ENCODE data around the gene ZSCAN31. TPM values are rescaled to one million over a fixed set of nuclear protein-coding genes. Genes with fewer than 3 reads are reported as not detected.

ZSCAN31 gene
- total and polyA plus RNA-seq, 9 of the 15 experiments (the other 6 are each of a cell fraction or from before 2014, with no cell fraction given), result 3.9 to 12.1 (median 7.0) TPM

DNA sequence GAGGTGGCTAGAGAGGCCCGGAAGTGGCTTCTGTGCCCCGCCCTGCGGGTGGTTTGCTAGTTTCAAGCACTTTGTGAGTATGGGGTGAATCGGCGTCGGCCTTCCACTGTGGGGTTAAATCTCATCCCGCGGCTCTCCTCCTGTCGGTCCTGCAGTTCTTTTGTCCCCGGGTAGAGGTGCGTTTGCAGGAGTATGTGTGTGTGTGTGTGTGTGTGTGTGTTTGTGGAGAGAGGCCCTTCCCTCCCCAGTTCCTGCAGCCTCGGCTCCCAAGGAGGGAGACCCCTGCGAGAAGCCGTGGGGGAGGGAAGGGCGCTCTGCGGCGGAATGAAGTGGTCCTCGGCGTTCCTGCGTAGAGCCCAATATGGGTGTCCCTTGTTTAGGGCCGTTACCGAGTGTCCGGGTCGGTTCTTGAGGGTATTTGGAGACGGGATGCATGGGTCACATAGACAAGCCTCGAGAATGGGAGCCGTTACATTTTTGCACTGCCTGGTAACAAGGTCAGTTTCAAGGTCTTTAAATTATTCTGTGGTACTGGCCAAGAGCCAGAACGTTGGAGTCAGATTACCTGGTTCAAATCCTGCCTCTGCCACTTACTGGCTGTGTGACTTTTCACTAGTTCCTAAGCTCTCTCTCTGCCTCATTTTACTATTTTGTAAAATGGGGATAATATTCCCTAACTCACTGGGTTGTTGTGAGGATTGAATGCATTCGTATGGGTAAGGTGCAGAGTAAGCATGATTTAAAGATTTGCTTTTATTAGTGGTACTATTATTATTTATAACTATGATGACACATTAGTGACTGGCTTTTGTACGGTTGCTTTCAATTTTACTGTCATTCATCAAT is 14.2 kb upstream of the ZSCAN31 start, which contains the start of gene ZKSCAN3 (continued):
- TF ChIP-seq, protein P1, sequence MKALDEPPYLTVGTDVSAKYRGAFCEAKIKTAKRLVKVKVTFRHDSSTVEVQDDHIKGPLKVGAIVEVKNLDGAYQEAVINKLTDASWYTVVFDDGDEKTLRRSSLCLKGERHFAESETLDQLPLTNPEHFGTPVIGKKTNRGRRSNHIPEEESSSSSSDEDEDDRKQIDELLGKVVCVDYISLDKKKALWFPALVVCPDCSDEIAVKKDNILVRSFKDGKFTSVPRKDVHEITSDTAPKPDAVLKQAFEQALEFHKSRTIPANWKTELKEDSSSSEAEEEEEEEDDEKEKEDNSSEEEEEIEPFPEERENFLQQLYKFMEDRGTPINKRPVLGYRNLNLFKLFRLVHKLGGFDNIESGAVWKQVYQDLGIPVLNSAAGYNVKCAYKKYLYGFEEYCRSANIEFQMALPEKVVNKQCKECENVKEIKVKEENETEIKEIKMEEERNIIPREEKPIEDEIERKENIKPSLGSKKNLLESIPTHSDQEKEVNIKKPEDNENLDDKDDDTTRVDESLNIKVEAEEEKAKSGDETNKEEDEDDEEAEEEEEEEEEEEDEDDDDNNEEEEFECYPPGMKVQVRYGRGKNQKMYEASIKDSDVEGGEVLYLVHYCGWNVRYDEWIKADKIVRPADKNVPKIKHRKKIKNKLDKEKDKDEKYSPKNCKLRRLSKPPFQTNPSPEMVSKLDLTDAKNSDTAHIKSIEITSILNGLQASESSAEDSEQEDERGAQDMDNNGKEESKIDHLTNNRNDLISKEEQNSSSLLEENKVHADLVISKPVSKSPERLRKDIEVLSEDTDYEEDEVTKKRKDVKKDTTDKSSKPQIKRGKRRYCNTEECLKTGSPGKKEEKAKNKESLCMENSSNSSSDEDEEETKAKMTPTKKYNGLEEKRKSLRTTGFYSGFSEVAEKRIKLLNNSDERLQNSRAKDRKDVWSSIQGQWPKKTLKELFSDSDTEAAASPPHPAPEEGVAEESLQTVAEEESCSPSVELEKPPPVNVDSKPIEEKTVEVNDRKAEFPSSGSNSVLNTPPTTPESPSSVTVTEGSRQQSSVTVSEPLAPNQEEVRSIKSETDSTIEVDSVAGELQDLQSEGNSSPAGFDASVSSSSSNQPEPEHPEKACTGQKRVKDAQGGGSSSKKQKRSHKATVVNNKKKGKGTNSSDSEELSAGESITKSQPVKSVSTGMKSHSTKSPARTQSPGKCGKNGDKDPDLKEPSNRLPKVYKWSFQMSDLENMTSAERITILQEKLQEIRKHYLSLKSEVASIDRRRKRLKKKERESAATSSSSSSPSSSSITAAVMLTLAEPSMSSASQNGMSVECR (CRISPR knock-in tag; IDR thresholded peaks at IDR 0.05), result peak; percentile 96
- TF ChIP-seq PHB (CRISPR knock-in tag; IDR thresholded peaks at IDR 0.05) (peak; percentile 82; the same call in 1 of the 2 replicates), TAF7 (tag; IDR thresholded peaks at IDR 0.05) (peak; percentile 88; the same call in 1 of the 2 replicates), PHF21A (IDR thresholded peaks at IDR 0.05; ENCODE audit: borderline replicate concordance, low read depth) (peak; percentile 96), POLR2H (tag; IDR thresholded peaks at IDR 0.05; ENCODE audit: low read depth) (peak; percentile 87), MIER1 (IDR thresholded peaks at IDR 0.05; ENCODE audit: low read depth) (peak; percentile 84), ELF2 (CRISPR knock-in tag; IDR thresholded peaks at IDR 0.05) (peak; percentile 96), FOXK1 (CRISPR knock-in tag; IDR thresholded peaks at IDR 0.05; ENCODE audit: borderline replicate concordance) (no peak), SAFB2 (IDR thresholded peaks at IDR 0.05; ENCODE audit: borderline replicate concordance, low read depth, low read length, severe bottlenecking) (no peak), KLF10 (CRISPR knock-in tag; IDR thresholded peaks at IDR 0.05) (no peak), DDX20 (tag; IDR thresholded peaks at IDR 0.05; ENCODE audit: low read depth) (no peak)
- TF ChIP-seq, protein P2, sequence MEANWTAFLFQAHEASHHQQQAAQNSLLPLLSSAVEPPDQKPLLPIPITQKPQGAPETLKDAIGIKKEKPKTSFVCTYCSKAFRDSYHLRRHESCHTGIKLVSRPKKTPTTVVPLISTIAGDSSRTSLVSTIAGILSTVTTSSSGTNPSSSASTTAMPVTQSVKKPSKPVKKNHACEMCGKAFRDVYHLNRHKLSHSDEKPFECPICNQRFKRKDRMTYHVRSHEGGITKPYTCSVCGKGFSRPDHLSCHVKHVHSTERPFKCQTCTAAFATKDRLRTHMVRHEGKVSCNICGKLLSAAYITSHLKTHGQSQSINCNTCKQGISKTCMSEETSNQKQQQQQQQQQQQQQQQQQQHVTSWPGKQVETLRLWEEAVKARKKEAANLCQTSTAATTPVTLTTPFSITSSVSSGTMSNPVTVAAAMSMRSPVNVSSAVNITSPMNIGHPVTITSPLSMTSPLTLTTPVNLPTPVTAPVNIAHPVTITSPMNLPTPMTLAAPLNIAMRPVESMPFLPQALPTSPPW (CRISPR knock-in tag; IDR thresholded peaks at IDR 0.05), result peak; percentile 90
- TF ChIP-seq, protein P3, sequence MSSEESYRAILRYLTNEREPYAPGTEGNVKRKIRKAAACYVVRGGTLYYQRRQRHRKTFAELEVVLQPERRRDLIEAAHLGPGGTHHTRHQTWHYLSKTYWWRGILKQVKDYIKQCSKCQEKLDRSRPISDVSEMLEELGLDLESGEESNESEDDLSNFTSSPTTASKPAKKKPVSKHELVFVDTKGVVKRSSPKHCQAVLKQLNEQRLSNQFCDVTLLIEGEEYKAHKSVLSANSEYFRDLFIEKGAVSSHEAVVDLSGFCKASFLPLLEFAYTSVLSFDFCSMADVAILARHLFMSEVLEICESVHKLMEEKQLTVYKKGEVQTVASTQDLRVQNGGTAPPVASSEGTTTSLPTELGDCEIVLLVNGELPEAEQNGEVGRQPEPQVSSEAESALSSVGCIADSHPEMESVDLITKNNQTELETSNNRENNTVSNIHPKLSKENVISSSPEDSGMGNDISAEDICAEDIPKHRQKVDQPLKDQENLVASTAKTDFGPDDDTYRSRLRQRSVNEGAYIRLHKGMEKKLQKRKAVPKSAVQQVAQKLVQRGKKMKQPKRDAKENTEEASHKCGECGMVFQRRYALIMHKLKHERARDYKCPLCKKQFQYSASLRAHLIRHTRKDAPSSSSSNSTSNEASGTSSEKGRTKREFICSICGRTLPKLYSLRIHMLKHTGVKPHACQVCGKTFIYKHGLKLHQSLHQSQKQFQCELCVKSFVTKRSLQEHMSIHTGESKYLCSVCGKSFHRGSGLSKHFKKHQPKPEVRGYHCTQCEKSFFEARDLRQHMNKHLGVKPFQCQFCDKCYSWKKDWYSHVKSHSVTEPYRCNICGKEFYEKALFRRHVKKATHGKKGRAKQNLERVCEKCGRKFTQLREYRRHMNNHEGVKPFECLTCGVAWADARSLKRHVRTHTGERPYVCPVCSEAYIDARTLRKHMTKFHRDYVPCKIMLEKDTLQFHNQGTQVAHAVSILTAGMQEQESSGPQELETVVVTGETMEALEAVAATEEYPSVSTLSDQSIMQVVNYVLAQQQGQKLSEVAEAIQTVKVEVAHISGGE (CRISPR knock-in tag; IDR thresholded peaks at IDR 0.05), result peak in 2 of 3 experiments; percentile 52 to 92; a peak in 3 of 6 replicates
- TF ChIP-seq, protein P4, sequence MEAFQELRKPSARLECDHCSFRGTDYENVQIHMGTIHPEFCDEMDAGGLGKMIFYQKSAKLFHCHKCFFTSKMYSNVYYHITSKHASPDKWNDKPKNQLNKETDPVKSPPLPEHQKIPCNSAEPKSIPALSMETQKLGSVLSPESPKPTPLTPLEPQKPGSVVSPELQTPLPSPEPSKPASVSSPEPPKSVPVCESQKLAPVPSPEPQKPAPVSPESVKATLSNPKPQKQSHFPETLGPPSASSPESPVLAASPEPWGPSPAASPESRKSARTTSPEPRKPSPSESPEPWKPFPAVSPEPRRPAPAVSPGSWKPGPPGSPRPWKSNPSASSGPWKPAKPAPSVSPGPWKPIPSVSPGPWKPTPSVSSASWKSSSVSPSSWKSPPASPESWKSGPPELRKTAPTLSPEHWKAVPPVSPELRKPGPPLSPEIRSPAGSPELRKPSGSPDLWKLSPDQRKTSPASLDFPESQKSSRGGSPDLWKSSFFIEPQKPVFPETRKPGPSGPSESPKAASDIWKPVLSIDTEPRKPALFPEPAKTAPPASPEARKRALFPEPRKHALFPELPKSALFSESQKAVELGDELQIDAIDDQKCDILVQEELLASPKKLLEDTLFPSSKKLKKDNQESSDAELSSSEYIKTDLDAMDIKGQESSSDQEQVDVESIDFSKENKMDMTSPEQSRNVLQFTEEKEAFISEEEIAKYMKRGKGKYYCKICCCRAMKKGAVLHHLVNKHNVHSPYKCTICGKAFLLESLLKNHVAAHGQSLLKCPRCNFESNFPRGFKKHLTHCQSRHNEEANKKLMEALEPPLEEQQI (IDR thresholded peaks at IDR 0.05), result peak; percentile 27

Data from K562 (cell line).